DOHH2 (cell line): ENCODE results near the gene FHOD3.

ENCODE experiments used
- H3F3A ChIP-seq: fragments of 200-600 bp; sonication (generic), shearing (Covaris generic); 2 replicates; pipeline ENCODE4 v1.6.0; 2016; ENCODE audit warnings: antibody characterized with exemption, mild to moderate bottlenecking; ENCODE audit not compliant: control insufficient read depth, insufficient read depth
- H3K27ac ChIP-seq: fragments of 200-600 bp; sonication (generic); 2 replicates; pipeline ENCODE4 v1.5.1; 2014; ENCODE audit warnings: low read depth, mild to moderate bottlenecking, low read length, moderate library complexity
- H3K27me3 ChIP-seq: fragments of 200-600 bp; sonication (generic); 2 replicates; pipeline ENCODE4 v1.6.1; 2014; ENCODE audit warnings: mild to moderate bottlenecking, low read length, mixed read lengths; ENCODE audit not compliant: control insufficient read depth
- H3K36me3 ChIP-seq: fragments of 200-600 bp; sonication (generic); 2 replicates; pipeline ENCODE4 v1.6.1; 2014; ENCODE audit warnings: mild to moderate bottlenecking, low read length, moderate library complexity, mixed read lengths; ENCODE audit not compliant: control insufficient read depth
- H3K4me1 ChIP-seq: fragments of 200-600 bp; sonication (generic); 2 replicates; pipeline ENCODE4 v1.6.1; 2014; ENCODE audit warnings: mild to moderate bottlenecking, low read length, mixed read lengths; ENCODE audit not compliant: control insufficient read depth
- H3K4me2 ChIP-seq: fragments of 200-600 bp; sonication (generic); 2 replicates; pipeline ENCODE4 v1.6.0; 2014; ENCODE audit warnings: mild to moderate bottlenecking, low read length, moderate library complexity
- H3K4me3 ChIP-seq: fragments of 200-600 bp; sonication (generic); 2 replicates; pipeline ENCODE4 v1.5.1; 2014; ENCODE audit warnings: mild to moderate bottlenecking, low read length, mixed read lengths
- H3K79me2 ChIP-seq: fragments of 200-600 bp; sonication (generic); 2 replicates; pipeline ENCODE4 v1.6.1; 2014; ENCODE audit warnings: mild to moderate bottlenecking, low read length, mixed read lengths; ENCODE audit not compliant: control insufficient read depth
- H3K9me2 ChIP-seq: fragments of 200-600 bp; sonication (generic); replicated peaks from 2 replicates; pipeline ENCODE4 v1.6.1; 2014; ENCODE audit warnings: mild to moderate bottlenecking, low read length, mixed read lengths; ENCODE audit not compliant: control insufficient read depth
- H3K9me3 ChIP-seq: fragments of 200-600 bp; sonication (generic); 2 replicates; pipeline ENCODE4 v1.6.1; 2014; ENCODE audit warnings: antibody characterized with exemption, low read length, mixed read lengths; ENCODE audit not compliant: control insufficient read depth, insufficient read depth
- H4K20me1 ChIP-seq: fragments of 200-600 bp; sonication (generic); 2 replicates; pipeline ENCODE4 v1.6.0; 2014; ENCODE audit warnings: low read depth, mild to moderate bottlenecking, antibody characterized with exemption, low read length, moderate library complexity; ENCODE audit not compliant: control insufficient read depth, insufficient read depth
- EZH2phosphoT487 ChIP-seq: fragments of 200-600 bp; sonication (generic); IDR thresholded peaks from 2 replicates; pipeline ENCODE4 v1.6.1; 2017; ENCODE audit warnings: borderline replicate concordance, mild to moderate bottlenecking, antibody characterized with exemption, low read length, moderate library complexity, mixed read lengths
- TF ChIP-seq, protein P1 (sequence below): fragments of 200-600 bp; sonication (generic); IDR thresholded peaks from one replicate; pipeline ENCODE4 v1.5.1; 2014; ENCODE audit warnings: antibody characterized with exemption, mild to moderate bottlenecking, low read depth, low read length; ENCODE audit not compliant: poor library complexity, severe bottlenecking

The FHOD3 gene

GRCh38 chr18:36420826-36421225 is 123.3 kb downstream of the FHOD3 start:
- Histone ChIP-seq H3K27ac (no peak overlapping the region), H3K4me1 (no peaks in the 10 kb centered on the region), H3K4me3 (no peak overlapping the region), H3K27me3 (peaks cover 6% of the 10 kb centered on the region), H3K36me3 (no peaks in the 10 kb centered on the region), H3K4me2 (no peak overlapping the region), H3K79me2 (no peaks in the 10 kb centered on the region), H3K9me3 (no peaks in the 10 kb centered on the region), H3K9me2 (no peaks in the 10 kb centered on the region), H4K20me1 (no peaks in the 10 kb centered on the region), H3F3A (no peaks in the 10 kb centered on the region)
- no peak for TF ChIP-seq EZH2phosphoT487
- TF ChIP-seq, protein P1, sequence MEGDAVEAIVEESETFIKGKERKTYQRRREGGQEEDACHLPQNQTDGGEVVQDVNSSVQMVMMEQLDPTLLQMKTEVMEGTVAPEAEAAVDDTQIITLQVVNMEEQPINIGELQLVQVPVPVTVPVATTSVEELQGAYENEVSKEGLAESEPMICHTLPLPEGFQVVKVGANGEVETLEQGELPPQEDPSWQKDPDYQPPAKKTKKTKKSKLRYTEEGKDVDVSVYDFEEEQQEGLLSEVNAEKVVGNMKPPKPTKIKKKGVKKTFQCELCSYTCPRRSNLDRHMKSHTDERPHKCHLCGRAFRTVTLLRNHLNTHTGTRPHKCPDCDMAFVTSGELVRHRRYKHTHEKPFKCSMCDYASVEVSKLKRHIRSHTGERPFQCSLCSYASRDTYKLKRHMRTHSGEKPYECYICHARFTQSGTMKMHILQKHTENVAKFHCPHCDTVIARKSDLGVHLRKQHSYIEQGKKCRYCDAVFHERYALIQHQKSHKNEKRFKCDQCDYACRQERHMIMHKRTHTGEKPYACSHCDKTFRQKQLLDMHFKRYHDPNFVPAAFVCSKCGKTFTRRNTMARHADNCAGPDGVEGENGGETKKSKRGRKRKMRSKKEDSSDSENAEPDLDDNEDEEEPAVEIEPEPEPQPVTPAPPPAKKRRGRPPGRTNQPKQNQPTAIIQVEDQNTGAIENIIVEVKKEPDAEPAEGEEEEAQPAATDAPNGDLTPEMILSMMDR, result no peak

DNA sequence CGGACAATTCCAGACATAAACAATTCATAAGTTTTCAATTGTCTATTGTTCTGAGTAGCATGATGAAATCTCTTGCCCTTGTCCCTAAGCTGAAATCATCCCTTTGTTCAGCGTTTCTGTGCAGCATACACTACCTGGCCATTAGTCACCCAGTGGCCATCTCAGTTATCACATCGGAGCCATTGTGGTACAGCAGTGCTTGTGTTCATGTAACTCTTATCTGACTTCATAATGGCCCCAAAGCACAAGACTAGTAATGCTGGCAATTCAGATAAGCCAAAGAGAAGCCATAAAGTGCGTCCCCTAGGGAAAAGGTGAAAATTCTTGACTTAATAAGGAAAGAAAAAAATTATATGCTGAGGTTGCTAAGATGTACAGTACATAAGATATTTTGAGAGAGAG is 127.2 kb downstream of the FHOD3 start:
- no peaks in the 10 kb centered on the region for H3K4me1 ChIP-seq
- no peaks in the 10 kb centered on the region for H3K9me3 ChIP-seq
- no peaks in the 10 kb centered on the region for H3K9me2 ChIP-seq
- H3K4me2 ChIP-seq, result no peak overlapping the region
- H3K27me3 ChIP-seq, result peaks cover 8% of the 10 kb centered on the region
- no peaks in the 10 kb centered on the region for H3F3A ChIP-seq
- TF ChIP-seq, protein P1, result no peak
- no peak for TF ChIP-seq EZH2phosphoT487
- no peaks in the 10 kb centered on the region for H3K79me2 ChIP-seq
- no peak overlapping the region for H3K4me3 ChIP-seq
- no peaks in the 10 kb centered on the region for H3K36me3 ChIP-seq
- no peaks in the 10 kb centered on the region for H4K20me1 ChIP-seq
- H3K27ac ChIP-seq, result no peak overlapping the region

DNA sequence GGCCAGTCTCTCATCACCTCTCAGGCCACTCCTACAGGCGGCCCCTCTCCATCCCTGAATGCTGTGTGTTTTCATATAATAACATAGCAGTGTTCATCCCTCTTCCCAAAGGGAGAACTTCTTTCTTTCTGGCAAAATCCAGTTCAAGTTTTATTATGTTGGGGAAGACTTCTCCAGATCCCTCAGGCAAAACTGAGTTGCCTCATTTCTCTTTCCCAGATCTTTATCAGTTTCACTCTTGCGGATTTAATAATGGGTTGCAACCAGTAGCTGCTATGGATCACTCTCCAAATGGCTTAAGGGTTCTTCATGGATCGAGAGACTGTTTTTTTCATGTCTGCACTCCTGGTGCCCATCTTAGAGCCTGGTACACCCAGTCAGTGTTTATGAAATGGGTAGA is 129.9 kb downstream of the FHOD3 start:
- H3K9me3 ChIP-seq, result no peaks in the 10 kb centered on the region
- H3K4me3 ChIP-seq, result no peak overlapping the region
- H3K27ac ChIP-seq, result no peak overlapping the region
- H3K27me3 ChIP-seq, result peaks cover 4% of the 10 kb centered on the region; the same call in 1 of the 2 replicates
- H3K79me2 ChIP-seq, result no peaks in the 10 kb centered on the region
- H4K20me1 ChIP-seq, result no peaks in the 10 kb centered on the region
- H3K4me2 ChIP-seq, result no peak overlapping the region
- no peak for TF ChIP-seq EZH2phosphoT487
- TF ChIP-seq, protein P1, result no peak
- no peaks in the 10 kb centered on the region for H3K4me1 ChIP-seq
- H3F3A ChIP-seq, result no peaks in the 10 kb centered on the region
- H3K9me2 ChIP-seq, result no peaks in the 10 kb centered on the region
- no peaks in the 10 kb centered on the region for H3K36me3 ChIP-seq
